Upper lobe of left lung (tissue), 6 donors: ENCODE measurements around the gene SLC44A2. TPM values are rescaled to one million over a fixed set of nuclear protein-coding genes. Genes with fewer than 3 reads are reported as not detected.

Source experiments
- ATAC-seq, 2 donors: fragments of 200-7000 bp; cut with Tn5 transposase; one replicate each; pipeline ENCODE4 v1.9.1; 2022; ENCODE audit warnings: mild to moderate bottlenecking in 2 of 2, moderate library complexity in 2 of 2; ENCODE audit not compliant: low FRiP score in 2 of 2
- DNase-seq, 2 donors: peaks; one replicate each; pipeline ENCODE4 v3.0.0-alpha.2; 2019 to 2020
- H3K27ac ChIP-seq, 4 donors: fragments of 200-600 bp; sonication (generic); one replicate each; pipeline ENCODE4 v1.5.1; 2016 to 2019
- H3K27me3 ChIP-seq, 4 donors: fragments of 200-600 bp; sonication (generic); one replicate each; pipeline ENCODE4 v1.5.1; 2017 to 2019
- H3K36me3 ChIP-seq, 4 donors: fragments of 200-600 bp; sonication (generic); one replicate each; pipeline ENCODE4 v1.5.1; 2016 to 2019
- H3K4me1 ChIP-seq, 4 donors: fragments of 200-600 bp; sonication (generic); one replicate each; pipeline ENCODE4 v1.5.1; 2018 to 2019
- H3K4me3 ChIP-seq, 4 donors: fragments of 200-600 bp; sonication (generic); one replicate each; pipeline ENCODE4 v1.5.1; 2017 to 2019; ENCODE audit warnings: mild to moderate bottlenecking in 2 of 4, moderate library complexity in 1 of 4
- H3K9me3 ChIP-seq, 4 donors: fragments of 200-600 bp; sonication (generic); one replicate each; pipeline ENCODE4 v1.5.1; 2018 to 2019
- EP300 ChIP-seq, 4 donors: sonication (generic); formaldehyde crosslinking; IDR thresholded peaks; one replicate each; pipeline ENCODE4 v1.5.1; 2017; ENCODE audit warnings: antibody characterized with exemption in 4 of 4, control low read depth in 2 of 4
- POLR2A ChIP-seq, 4 donors: fragments of 450-650 bp; IDR thresholded peaks; one replicate each; pipeline ENCODE4 v1.5.1; 2016 to 2017; ENCODE audit warnings: antibody characterized with exemption in 4 of 4, mild to moderate bottlenecking in 2 of 4
- POLR2AphosphoS5 ChIP-seq, 2 donors: sonication (generic); formaldehyde crosslinking; IDR thresholded peaks; one replicate each; pipeline ENCODE4 v1.5.1; 2017; ENCODE audit warnings: antibody characterized with exemption in 2 of 2
- WGBS, 2 donors: methylation state at CpG; one replicate each; pipeline ENCODE4 v1.1.5; 2017 to 2018; 5-methylcytosine and 5-hydroxymethylcytosine counted together
- total RNA-seq, 6 donors: library from RNA; depleted of rRNA in 4 of 6; stranded (reverse); fragments of >200 nt in 4 of 6; gene quantifications; one replicate each; pipeline versions ENCODE4 v1.1.0 to v1.2.1, GENCODE V29; 2016 to 2021
- TF ChIP-seq, protein P1 (sequence below), 6 experiments: fragments of 450-650 bp in 4 of 6; fragments of 200-600 bp in 2 of 6; sonication (generic) in 2 of 6; IDR thresholded peaks; one replicate each; pipeline ENCODE4 v1.5.1; 2016 to 2019; ENCODE audit warnings: antibody characterized with exemption in 6 of 6
- donor health status: DM: no; HTN: no; CAD: no; lungs with moderate emphysema.
- donor health status: DM: no; HTN: yes; CAD: no; lungs with severe emphysema.

The SLC44A2 gene
- total RNA-seq, 6 donors from 2014 or later, result 117 to 333 (median 197) TPM

DNA sequence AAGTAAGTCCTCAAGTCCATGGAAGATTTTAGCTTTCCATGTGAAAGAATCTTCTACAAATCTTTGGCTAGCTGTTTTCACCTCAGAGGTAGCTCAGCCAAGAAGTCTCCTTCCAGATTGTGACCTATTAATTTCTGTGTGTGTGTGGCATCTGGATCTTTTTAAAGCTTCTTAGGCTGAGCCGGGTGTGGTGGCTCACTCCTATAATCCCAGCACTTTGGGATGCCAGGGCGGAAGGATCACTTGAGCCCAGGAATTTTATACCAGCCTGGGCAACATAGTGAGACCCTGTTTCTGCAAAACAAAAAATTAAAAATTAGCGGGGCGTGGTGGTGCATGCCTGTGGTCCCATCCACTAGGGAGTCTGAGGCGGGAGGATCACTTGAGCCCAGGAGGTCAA, 13.4 kb upstream of the SLC44A2 start:
- no peak overlapping the region for H3K4me3 ChIP-seq
- ATAC-seq, result no peak
- H3K27ac ChIP-seq, result peak overlapping the region; percentile 68 to 88 (median 74)
- WGBS, 2 donors, result 83 to 84% methylated on average over 5 of the region's 5 CpGs
- DNase-seq, result no peak
- no peaks in the 10 kb centered on the region for H3K9me3 ChIP-seq
- no peaks in the 10 kb centered on the region for H3K36me3 ChIP-seq
- peaks cover 38 to 63% (median 57%) of the 10 kb centered on the region in 4 donors for H3K4me1 ChIP-seq
- no peaks in the 10 kb centered on the region for H3K27me3 ChIP-seq
- no peak for TF ChIP-seq POLR2AphosphoS5 (IDR thresholded peaks at IDR 0.05)
- no peak for TF ChIP-seq POLR2A (IDR thresholded peaks at IDR 0.05)
- no peak for TF ChIP-seq EP300 (IDR thresholded peaks at IDR 0.05)
- TF ChIP-seq, protein P1, sequence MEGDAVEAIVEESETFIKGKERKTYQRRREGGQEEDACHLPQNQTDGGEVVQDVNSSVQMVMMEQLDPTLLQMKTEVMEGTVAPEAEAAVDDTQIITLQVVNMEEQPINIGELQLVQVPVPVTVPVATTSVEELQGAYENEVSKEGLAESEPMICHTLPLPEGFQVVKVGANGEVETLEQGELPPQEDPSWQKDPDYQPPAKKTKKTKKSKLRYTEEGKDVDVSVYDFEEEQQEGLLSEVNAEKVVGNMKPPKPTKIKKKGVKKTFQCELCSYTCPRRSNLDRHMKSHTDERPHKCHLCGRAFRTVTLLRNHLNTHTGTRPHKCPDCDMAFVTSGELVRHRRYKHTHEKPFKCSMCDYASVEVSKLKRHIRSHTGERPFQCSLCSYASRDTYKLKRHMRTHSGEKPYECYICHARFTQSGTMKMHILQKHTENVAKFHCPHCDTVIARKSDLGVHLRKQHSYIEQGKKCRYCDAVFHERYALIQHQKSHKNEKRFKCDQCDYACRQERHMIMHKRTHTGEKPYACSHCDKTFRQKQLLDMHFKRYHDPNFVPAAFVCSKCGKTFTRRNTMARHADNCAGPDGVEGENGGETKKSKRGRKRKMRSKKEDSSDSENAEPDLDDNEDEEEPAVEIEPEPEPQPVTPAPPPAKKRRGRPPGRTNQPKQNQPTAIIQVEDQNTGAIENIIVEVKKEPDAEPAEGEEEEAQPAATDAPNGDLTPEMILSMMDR (IDR thresholded peaks at IDR 0.05), result no peak

DNA sequence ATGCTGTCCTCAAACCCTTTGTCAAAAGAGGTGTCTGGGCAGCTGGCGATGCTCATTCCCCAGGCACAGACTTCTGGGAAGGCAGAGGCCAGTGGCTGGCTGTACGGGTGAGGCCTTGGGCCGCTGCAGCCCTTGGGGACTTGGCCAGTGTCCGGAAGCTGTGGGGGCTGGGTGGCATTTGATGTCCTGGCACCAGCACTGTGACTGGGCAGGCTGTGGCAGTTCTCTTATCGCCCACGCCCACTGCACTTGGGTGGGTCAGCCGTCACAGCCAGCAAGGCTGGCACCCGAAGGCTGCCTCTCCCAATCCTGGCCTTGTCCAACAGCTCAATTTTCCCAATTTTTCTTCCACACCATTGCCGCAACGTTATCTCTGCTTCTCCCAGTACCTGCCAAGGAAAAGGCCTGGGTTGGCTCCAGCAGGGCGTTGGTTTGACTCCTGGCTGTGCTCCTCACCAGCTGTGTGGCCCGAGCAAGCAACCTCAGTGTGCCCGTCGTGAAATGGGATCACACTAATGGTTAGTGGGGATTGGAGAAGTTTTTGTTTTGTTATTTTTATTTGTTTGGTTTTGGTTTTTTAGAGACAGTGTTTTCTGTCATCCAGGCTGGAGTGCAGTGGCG, 12.7 kb upstream of the SLC44A2 start:
- H3K4me3 ChIP-seq, result peak overlapping the region in 1 of 4 donors; percentile 10
- DNase-seq, result peak; percentile 85 to 90

GRCh38 chr19:10615429-10616023, 9.8 kb upstream of the SLC44A2 start:
- H3K27me3 ChIP-seq, result no peaks in the 10 kb centered on the region
- no peaks in the 10 kb centered on the region for H3K36me3 ChIP-seq
- TF ChIP-seq POLR2AphosphoS5 (IDR thresholded peaks at IDR 0.05) (no peak), EP300 (IDR thresholded peaks at IDR 0.05) (no peak), POLR2A (IDR thresholded peaks at IDR 0.05) (no peak)
- TF ChIP-seq, protein P1 (IDR thresholded peaks at IDR 0.05), result no peak
- 78 to 82% methylated on average over 14 of the region's 14 CpGs for WGBS, 2 donors
- H3K9me3 ChIP-seq, result no peaks in the 10 kb centered on the region
- DNase-seq (no peak), ATAC-seq (no peak)
- peaks cover 49 to 81% (median 59%) of the 10 kb centered on the region in 4 donors for H3K4me1 ChIP-seq
- H3K27ac ChIP-seq, result peak overlapping the region in 3 of 4 donors; percentile 50 to 80 (median 79)
- H3K4me3 ChIP-seq, result no peak overlapping the region

More for the DNA sequence above, 12.7 kb upstream of the SLC44A2 start:
- Histone ChIP-seq H3K36me3 (no peaks in the 10 kb centered on the region), H3K9me3 (no peaks in the 10 kb centered on the region), H3K27ac (peak overlapping the region; percentile 68 to 88 (median 74)), H3K27me3 (no peaks in the 10 kb centered on the region), H3K4me1 (peaks cover 45 to 69% (median 58%) of the 10 kb centered on the region in 4 donors)
- TF ChIP-seq POLR2A (IDR thresholded peaks at IDR 0.05) (peak in 1 of 4 donors; percentile 34), EP300 (IDR thresholded peaks at IDR 0.05) (peak in 1 of 4 donors; percentile 82), POLR2AphosphoS5 (IDR thresholded peaks at IDR 0.05) (peak; percentile 75 to 84)
- TF ChIP-seq, protein P1 (IDR thresholded peaks at IDR 0.05), result no peak
- WGBS, 2 donors, result 28 to 46% methylated on average over 14 to 15 of the region's 15 CpGs
- ATAC-seq, result peak; percentile 68 to 93

GRCh38 chr19:10617409-10618121, 7.8 kb upstream of the SLC44A2 start:
- TF ChIP-seq, protein P1 (IDR thresholded peaks at IDR 0.05), result no peak
- TF ChIP-seq EP300 (IDR thresholded peaks at IDR 0.05) (no peak), POLR2A (IDR thresholded peaks at IDR 0.05) (no peak), POLR2AphosphoS5 (IDR thresholded peaks at IDR 0.05) (no peak)
- no peak for DNase-seq
- Histone ChIP-seq H3K4me1 (peaks cover 32 to 66% (median 40%) of the 10 kb centered on the region in 4 donors), H3K27me3 (no peaks in the 10 kb centered on the region), H3K9me3 (no peaks in the 10 kb centered on the region), H3K27ac (peak overlapping the region; percentile 38 to 79 (median 62)), H3K36me3 (no peaks in the 10 kb centered on the region), H3K4me3 (peak overlapping the region in 1 of 4 donors; percentile 14)
- WGBS, 2 donors, result 69 to 79% methylated on average over 15 of the region's 15 CpGs
- peak; percentile 41 to 67 for ATAC-seq
